ENCODE results near the gene SECISBP2L. TPM values are rescaled to one million over a fixed set of nuclear protein-coding genes. Genes with fewer than 3 reads are reported as not detected.

Gene SECISBP2L
- total RNA-seq, 1 donor from 2014 or later: 55.0 TPM

DNA sequence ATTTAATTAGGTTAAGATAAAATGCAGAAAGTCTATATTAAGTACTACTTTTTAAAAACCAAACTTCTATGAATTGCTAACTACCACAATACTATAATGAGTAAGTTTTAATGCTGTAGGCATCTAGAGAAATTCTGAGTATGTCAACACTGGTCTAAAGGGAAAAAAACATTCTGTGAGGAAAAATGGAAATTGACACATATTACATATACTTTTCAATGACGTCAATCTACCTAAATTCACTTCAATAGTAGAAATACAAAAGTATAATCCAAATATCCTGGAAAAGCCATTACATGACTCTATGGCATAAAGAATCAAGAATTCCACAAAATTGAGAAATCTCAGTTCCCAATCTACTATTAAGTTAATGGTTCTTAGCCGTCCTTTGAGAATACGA lies 2.2 kb downstream of the SECISBP2L start:
- no peak for DNase-seq (ENCODE audit: low spot score, unreplicated experiment)
- TF ChIP-seq, protein P1, sequence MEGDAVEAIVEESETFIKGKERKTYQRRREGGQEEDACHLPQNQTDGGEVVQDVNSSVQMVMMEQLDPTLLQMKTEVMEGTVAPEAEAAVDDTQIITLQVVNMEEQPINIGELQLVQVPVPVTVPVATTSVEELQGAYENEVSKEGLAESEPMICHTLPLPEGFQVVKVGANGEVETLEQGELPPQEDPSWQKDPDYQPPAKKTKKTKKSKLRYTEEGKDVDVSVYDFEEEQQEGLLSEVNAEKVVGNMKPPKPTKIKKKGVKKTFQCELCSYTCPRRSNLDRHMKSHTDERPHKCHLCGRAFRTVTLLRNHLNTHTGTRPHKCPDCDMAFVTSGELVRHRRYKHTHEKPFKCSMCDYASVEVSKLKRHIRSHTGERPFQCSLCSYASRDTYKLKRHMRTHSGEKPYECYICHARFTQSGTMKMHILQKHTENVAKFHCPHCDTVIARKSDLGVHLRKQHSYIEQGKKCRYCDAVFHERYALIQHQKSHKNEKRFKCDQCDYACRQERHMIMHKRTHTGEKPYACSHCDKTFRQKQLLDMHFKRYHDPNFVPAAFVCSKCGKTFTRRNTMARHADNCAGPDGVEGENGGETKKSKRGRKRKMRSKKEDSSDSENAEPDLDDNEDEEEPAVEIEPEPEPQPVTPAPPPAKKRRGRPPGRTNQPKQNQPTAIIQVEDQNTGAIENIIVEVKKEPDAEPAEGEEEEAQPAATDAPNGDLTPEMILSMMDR (IDR thresholded peaks at IDR 0.05; ENCODE audit: unreplicated experiment): no peak
- peak overlapping the region; percentile 94 for H3K4me3 Mint-ChIP-seq (ENCODE audit: low read depth)
- H3K36me3 Mint-ChIP-seq (ENCODE audit: insufficient read depth): peaks cover 1% of the 10 kb centered on the region
- H3K4me1 Mint-ChIP-seq (ENCODE audit: low read depth): peaks cover 14% of the 10 kb centered on the region
- H3K9me3 Mint-ChIP-seq (ENCODE audit: low read depth): no peaks in the 10 kb centered on the region
- peak overlapping the region; percentile 42 for H3K27ac Mint-ChIP-seq
- H3K27me3 Mint-ChIP-seq: no peaks in the 10 kb centered on the region

GRCh38 chr15:49042165-49042564 lies 4.1 kb downstream of the SECISBP2L start:
- Mint-ChIP-seq H3K4me1 (ENCODE audit: low read depth) (peaks cover 14% of the 10 kb centered on the region), H3K9me3 (ENCODE audit: low read depth) (no peaks in the 10 kb centered on the region), H3K27me3 (no peaks in the 10 kb centered on the region), H3K27ac (peak overlapping the region; percentile 66), H3K4me3 (ENCODE audit: low read depth) (no peak overlapping the region), H3K36me3 (ENCODE audit: insufficient read depth) (peaks cover 1% of the 10 kb centered on the region)
- TF ChIP-seq, protein P1 (IDR thresholded peaks at IDR 0.05; ENCODE audit: unreplicated experiment): no peak
- no peak for DNase-seq (ENCODE audit: low spot score, unreplicated experiment)

DNA sequence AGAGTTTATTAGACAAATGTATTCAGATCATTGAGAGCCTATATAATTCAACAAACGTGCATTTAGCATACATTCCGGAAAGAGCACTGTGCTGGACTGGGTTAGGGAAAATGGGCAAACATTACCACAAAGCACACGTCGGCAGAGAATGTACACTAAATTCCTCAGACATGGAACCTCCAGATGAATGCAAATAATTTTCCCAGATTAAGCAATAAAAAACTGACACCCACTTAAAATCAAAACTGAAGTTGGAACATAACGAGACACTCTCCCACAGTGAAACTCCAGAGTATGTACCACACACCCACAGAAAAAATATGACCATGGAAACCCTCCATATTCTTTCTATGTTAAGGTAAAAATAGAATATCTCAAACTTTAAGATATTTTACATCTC lies 4.8 kb downstream of the SECISBP2L start:
- Mint-ChIP-seq H3K4me3 (ENCODE audit: low read depth) (no peak overlapping the region), H3K27ac (no peak overlapping the region)

GRCh38 chr15:49040151-49040550 lies 6.1 kb downstream of the SECISBP2L start:
- no peak overlapping the region for H3K4me3 Mint-ChIP-seq (ENCODE audit: low read depth)
- no peaks in the 10 kb centered on the region for H3K27me3 Mint-ChIP-seq
- TF ChIP-seq, protein P1 (IDR thresholded peaks at IDR 0.05; ENCODE audit: unreplicated experiment): no peak
- peaks cover 14% of the 10 kb centered on the region for H3K4me1 Mint-ChIP-seq (ENCODE audit: low read depth)
- H3K27ac Mint-ChIP-seq: no peak overlapping the region
- peaks cover 5% of the 10 kb centered on the region for H3K36me3 Mint-ChIP-seq (ENCODE audit: insufficient read depth)
- no peak for DNase-seq (ENCODE audit: low spot score, unreplicated experiment)
- no peaks in the 10 kb centered on the region for H3K9me3 Mint-ChIP-seq (ENCODE audit: low read depth)

More for the DNA sequence above, 4.8 kb downstream of the SECISBP2L start:
- TF ChIP-seq, protein P1 (IDR thresholded peaks at IDR 0.05; ENCODE audit: unreplicated experiment): no peak
- no peak for DNase-seq (ENCODE audit: low spot score, unreplicated experiment)
- Mint-ChIP-seq H3K4me1 (ENCODE audit: low read depth) (peaks cover 12% of the 10 kb centered on the region), H3K36me3 (ENCODE audit: insufficient read depth) (peaks cover 1% of the 10 kb centered on the region), H3K9me3 (ENCODE audit: low read depth) (no peaks in the 10 kb centered on the region), H3K27me3 (no peaks in the 10 kb centered on the region)

DNA sequence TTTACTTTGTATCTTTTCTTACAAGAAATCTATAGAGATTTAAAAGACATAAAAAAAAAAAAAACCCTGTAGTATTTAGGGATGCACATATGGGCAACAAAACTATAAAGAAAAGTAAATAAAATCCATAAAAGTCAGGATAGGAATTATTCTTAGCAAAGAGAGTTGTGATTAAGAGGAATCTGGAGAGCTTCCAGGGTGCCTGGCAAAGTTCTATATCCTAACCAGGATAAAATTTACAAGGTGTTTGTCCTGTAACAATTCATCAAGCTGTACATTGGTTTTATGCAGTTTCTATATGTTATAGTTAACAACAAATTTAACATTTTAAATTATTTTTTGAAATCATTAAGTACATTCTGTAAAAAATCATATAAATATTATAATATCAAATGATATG lies 7.9 kb downstream of the SECISBP2L start:
- H3K36me3 Mint-ChIP-seq (ENCODE audit: insufficient read depth): peaks cover 5% of the 10 kb centered on the region
- DNase-seq (ENCODE audit: low spot score, unreplicated experiment): no peak
- H3K4me3 Mint-ChIP-seq (ENCODE audit: low read depth): no peak overlapping the region
- no peaks in the 10 kb centered on the region for H3K9me3 Mint-ChIP-seq (ENCODE audit: low read depth)
- no peak overlapping the region for H3K27ac Mint-ChIP-seq
- H3K27me3 Mint-ChIP-seq: no peaks in the 10 kb centered on the region
- peaks cover 5% of the 10 kb centered on the region for H3K4me1 Mint-ChIP-seq (ENCODE audit: low read depth)
- TF ChIP-seq, protein P1 (IDR thresholded peaks at IDR 0.05; ENCODE audit: unreplicated experiment): no peak

Measured in progenitor cell of endocrine pancreas (in vitro differentiated cells).